GM12873 (cell line): Measurements from ENCODE around the gene MYB.

Experiments used
- TF ChIP-seq, protein P1 (sequence below): IDR thresholded peaks from 2 replicates; pipeline ENCODE4 v1.5.1; 2012; ENCODE audit warnings: low read depth, mild to moderate bottlenecking, moderate library complexity, low read length, control low read depth; ENCODE audit not compliant: insufficient read depth; ENCODE audit errors: missing control alignments

MYB gene

GRCh38 chr6:135168766-135169165, 12.3 kb upstream of the MYB start:
- TF ChIP-seq, protein P1, sequence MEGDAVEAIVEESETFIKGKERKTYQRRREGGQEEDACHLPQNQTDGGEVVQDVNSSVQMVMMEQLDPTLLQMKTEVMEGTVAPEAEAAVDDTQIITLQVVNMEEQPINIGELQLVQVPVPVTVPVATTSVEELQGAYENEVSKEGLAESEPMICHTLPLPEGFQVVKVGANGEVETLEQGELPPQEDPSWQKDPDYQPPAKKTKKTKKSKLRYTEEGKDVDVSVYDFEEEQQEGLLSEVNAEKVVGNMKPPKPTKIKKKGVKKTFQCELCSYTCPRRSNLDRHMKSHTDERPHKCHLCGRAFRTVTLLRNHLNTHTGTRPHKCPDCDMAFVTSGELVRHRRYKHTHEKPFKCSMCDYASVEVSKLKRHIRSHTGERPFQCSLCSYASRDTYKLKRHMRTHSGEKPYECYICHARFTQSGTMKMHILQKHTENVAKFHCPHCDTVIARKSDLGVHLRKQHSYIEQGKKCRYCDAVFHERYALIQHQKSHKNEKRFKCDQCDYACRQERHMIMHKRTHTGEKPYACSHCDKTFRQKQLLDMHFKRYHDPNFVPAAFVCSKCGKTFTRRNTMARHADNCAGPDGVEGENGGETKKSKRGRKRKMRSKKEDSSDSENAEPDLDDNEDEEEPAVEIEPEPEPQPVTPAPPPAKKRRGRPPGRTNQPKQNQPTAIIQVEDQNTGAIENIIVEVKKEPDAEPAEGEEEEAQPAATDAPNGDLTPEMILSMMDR, result no peak

GRCh38 chr6:135170238-135170637, 10.9 kb upstream of the MYB start:
- TF ChIP-seq, protein P1, result no peak

GRCh38 chr6:135170849-135171248, 10.3 kb upstream of the MYB start:
- TF ChIP-seq, protein P1, result no peak

- TF ChIP-seq, protein P1, result no peak
Observed at GRCh38 chr6:135173242-135173988, 7.7 kb upstream of the MYB start.

GRCh38 chr6:135173989-135174484, 7.1 kb upstream of the MYB start:
- TF ChIP-seq, protein P1, result no peak

DNA sequence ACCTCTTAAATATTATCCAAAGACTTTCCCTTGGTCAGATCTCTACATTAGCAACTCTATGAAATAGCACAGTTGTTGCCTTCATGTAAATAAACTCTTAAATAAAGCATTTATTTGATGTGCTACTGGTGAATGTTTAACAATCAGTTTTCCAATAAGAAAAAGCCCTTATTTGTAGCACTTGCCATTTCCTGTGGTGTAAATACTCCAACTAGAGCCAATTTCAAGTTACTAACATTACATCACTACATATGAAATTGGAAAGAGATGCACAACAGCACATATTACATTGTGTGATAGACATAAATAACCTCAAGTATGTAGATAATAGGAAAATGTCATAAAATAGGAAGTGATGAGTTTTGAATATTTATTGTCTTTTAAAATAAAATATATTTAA, 5.0 kb upstream of the MYB start:
- TF ChIP-seq, protein P1, result no peak

- TF ChIP-seq, protein P1, result no peak
Observed at GRCh38 chr6:135176464-135176863, 4.6 kb upstream of the MYB start.
